Measurements from ENCODE around the gene SRMS.
A peak's percentile ranks its signal among the peaks of the same experiment; 100 is the strongest.
"Not testable (repeated sequence)": the region's sequence is repeated elsewhere in the genome, so short reads cannot be mapped to it uniquely, and the experiment has no call there.

Gene SRMS

DNA sequence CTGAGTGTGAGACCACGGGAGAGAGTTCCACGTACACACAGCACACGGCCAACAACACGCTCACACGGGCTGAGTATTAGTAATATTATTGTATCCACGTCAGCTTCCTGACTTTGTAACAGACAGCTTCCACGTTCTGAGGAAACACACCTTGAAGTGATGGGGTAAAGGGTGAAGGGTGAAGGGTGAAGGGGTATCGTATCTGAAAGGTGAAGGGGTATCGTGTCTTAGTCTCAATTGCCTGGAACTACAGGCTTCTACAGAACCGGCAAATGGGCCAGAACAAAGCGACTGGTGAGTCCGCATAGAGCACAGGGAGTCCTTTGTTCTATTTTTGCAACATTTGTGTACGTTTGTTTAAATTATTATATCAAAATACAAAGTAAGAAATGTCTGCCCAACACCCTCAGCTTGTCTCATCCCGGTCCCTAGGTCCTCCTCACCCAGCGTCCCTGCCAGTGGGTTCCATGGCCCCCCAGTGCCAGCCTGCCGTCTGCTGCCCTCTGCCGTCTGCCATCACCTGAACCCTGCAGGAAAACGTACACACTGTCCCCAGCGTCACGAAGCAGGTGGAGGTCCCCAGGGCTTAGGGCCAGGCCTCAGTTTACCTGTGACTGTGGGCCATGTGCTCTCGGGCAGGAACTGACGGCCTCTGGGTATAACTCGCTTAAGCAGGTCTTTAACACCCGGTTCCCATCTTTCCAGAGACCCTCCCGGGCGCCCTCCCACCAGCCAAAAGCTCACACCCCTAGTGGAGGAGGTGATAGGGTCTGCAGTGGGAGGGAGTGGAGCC lies 30.9 kb upstream of the SRMS start:
- DNase-seq, result peak; percentile 29

DNA sequence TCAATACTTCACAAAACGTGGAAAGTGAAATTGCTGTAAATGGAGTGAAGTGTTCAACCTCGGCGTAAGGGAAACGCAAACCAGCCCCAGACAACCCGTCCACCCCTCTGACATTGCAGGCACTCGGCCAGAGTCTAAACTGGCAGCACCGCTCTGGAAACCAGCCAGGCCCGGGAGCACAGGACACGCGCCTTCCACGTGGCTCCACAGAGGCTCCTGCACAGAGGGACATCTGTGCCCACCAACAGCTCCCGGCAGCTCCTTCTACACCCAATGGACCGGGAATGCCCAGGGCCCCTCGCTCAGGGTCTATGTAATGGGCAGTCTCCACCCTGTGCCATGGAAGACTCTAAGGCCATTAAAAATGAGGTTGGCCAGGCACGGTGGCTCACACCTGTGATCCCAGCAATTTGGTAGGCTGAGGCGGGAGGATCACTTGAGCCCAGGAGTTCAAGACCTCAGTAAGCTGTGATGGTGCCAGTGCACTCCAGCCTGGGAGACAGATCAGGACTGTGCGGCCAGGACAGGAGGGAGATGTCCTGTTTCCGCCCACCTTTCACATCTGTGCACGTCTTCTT lies 29.9 kb upstream of the SRMS start:
- no peak for DNase-seq

- DNase-seq, result no peak
Measured at GRCh38 chr20:63576311-63576710, 28.8 kb upstream of the SRMS start.

- no peak for DNase-seq
Measured at GRCh38 chr20:63574829-63575743, 27.5 kb upstream of the SRMS start.

DNA sequence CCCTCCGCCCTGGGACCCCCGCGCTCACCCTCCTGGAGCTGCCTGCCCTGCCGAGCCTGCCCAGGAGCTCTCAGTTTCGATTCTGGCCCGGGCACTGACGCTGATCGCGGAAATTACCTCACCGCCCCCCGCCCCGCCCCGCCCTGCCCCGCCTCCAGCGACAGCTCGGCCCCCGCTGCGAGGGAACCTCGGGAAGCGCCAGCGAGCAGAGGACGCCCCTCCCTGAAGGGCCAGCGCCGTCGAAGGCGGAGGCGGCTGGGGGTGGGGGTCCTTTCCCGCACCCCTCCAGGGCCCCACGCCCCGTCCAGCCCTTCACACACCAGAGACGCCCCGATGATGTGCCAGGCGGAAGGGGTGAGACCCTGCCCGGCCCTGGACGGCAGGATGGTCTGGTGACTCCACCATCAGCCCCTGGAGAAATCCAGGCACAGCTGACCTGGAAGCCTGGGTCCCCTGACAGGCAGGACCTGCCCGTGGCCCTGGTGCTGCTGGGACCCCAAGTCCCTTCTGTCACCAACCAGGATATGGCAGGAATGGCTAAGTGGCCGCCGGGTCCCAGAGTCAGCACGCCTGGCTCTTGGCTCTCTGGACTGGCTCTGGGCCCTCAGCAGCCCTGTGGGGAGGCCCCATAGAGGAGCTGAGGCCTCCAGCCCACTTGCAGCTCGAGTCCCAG lies 26.7 kb upstream of the SRMS start, which contains the start of gene HELZ2:
HELZ2 (minus strand) TSS at position 84 of the 673 bp plus-strand sequence. CDS start 1,854 bp downstream, outside the sequence.
- DNase-seq, result no peak

DNA sequence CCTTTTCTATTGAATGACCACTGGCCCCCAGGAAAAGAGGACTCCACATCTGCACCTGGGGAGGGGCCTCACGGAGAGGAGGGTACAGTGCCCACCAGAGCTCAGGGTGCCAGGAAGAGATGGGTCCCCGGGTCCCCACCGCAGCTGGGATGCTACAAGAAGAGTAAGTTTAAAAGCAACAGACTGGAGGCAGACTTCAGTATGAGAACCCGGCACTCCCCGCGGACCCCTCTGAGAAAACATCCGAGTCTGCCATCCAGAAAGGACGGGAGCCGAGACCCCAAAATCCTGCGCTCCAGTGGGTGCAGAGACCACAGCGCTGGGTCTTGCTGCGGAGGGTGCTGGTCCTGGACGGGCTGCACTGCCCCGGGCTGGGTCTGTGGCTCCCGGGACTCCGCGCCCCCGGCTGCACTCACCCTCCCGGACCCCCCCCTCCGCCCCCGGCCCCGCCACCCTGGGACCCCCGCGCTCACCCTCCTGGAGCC lies 26.1 kb upstream of the SRMS start:
- no peak for DNase-seq

GRCh38 chr20:63572788-63573646 lies 25.5 kb upstream of the SRMS start:
- no peak for DNase-seq

DNA sequence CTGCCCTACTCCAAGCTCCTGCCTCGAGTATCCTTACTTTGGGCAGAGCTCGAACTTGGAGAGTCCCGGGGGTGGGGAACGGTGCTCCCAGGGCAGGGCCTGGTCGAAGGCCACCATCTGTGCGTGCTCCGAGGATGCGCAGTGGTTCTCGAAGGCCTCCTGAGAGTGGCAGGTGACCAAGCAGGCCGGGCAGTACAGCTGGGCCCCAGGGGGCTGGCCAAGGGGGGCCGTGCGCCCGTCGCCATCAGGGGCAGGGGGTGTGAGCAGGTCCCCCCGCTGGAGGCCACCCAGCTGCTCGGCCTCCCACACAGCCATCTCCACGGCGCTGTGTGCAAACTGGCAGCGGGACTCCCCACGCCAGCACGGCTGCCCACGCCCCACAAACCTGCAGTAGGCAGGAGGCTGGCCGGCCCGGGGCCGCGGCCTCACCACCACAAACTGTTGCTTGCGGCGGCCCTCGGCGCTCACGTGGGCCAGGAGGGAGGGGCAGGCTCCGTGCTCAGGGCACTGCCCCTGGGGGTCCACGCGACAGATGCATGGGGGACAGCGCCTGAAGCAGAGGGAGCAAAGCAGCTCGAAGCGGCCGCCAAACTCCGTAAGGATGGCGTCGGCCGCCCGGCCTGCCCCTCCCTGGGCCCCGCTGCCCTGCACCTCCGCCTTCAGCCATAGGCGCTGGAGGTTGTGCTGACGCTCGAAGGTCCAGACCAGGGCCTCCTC lies 24.7 kb upstream of the SRMS start:
- DNase-seq, result no peak

- not testable (repeated sequence) for DNase-seq
Measured at GRCh38 chr20:63571087-63571478, 23.5 kb upstream of the SRMS start.

DNA sequence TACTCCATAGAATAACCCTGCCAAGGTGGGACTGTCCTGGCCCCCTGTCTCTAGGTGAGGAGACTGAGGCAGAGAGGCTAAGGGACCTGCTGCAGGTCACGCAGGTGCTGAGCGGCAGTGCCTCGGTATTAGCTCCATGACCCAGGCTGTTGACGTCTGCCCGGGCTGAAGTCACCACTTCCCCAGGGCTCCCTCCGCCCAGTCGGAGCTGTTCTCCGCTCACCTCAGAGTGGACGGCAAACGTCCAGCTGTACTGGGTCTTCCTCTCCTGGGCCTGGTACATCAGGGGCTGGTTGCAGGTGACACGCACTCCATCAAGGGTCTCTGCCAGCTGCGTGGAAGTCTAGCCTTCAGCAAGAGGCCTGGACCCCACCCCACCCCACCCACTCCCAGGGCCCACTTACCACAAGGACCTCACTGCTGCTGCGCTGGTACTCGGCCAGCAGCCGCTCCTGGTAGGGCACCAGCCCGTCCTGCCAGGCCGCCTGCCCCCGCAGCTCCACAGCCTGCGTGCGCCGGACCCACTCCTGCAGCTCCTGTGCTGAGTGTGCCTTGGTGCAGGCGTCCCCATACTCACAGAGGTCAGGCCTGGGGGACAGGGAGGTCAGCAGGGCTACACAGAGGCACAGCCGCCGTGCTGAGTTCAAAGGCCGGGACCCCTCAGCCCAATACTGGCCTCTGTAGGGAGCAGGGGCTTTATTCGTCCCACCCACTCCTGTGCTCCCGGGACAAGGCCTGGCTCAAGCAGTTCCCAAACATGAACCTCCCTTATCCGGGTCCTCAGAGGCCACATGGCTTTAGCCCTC lies 22.9 kb upstream of the SRMS start:
- DNase-seq, result no peak

DNA sequence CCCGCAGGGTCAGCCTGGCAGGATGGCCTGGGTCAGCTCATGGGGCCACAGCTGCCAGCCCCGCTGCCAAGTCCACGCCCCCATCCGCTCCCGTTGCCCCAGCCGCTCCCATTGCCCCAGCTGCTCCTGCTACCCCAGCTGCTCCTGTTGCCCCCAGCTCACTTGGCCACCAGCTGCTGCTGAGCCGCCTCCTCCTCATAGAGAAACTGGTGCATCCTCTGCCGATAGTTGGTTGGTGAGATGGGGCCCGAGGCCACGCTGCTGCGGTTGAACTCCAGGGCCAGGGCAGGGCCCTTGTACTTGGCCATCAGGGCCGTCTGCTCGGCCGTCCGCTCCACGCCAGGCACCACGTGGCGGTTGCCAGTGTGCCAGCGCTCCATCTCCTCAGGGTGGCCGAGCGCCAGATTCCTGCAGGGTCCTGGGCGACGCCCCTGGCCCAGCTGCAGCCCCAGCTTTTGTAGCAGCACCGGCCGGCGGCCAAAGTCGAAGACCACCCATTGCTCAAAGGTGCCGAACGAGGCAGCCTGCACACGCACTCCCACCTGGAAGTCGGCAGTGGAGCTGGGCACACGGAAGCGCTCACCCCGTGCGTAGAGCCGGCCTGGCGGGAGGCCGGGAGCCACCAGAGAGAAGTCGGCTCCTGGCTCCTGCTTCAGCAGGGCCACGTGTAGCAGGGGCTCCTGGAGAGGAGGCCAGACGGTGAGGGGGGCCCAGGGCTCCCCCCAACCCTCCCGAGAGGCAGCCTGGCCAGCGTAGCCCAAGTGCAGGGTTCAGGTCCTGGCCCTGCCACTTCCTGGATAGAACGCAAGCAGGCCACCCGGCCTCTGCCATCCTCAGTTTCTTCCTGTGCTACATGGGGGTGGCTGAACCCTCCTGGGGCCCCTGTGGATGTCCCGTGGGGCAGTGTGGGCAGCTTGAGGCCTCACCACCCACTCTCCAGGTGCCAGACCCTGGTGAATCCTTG lies 21.7 kb upstream of the SRMS start:
- DNase-seq, result peak; percentile 76

GRCh38 chr20:63568170-63568981 lies 20.8 kb upstream of the SRMS start:
- DNase-seq, result no peak

GRCh38 chr20:63567386-63568169 lies 20.0 kb upstream of the SRMS start:
- DNase-seq, result no peak

DNA sequence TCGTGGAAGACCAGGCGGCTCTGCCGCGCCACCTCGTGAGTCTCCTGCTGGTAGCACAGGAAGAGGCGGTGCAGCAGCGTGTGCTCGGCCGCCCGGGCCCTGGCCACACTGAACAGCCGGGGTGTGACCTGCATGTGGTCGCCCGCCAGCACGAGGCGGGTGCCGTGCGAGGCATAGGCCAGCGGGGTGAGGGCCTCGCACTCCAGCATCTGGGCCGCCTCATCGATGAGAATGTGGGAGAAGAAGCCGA lies 19.5 kb upstream of the SRMS start:
- no peak for DNase-seq

DNA sequence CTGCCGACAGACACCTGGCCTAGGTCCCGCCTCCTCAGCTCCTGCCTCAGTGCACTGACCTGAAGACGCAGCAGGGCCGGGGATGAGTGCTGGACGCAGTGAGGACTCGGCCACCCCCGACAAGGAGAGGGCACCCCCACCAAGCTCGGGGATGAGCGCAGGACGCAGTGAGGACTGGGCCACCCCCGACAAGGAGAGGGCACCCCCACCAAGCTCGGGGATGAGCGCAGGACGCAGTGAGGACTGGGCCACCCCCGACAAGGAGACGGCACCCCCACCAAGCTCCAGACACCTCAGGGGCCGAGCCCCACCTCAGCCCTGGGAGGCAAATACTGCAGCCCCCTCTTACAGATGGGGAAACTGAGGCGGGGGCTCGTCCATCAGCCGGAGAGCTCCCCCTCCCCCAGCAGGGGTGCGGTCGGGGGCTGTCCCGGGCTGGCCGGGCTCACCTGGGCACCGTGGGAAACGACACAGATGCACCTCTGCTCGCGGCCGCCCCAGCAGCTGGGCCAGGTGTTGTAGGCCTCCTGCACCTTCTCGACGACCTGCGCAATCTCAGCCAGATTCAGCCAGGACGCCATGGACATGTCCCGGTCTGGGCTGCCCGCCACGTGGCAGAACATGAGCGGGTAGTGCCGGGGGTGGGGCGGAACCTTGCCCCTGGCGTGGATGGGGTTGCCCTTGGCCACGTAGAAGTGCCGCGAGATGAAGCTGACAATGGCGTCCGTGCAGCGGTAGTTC lies 19.0 kb upstream of the SRMS start:
- no peak for DNase-seq

DNA sequence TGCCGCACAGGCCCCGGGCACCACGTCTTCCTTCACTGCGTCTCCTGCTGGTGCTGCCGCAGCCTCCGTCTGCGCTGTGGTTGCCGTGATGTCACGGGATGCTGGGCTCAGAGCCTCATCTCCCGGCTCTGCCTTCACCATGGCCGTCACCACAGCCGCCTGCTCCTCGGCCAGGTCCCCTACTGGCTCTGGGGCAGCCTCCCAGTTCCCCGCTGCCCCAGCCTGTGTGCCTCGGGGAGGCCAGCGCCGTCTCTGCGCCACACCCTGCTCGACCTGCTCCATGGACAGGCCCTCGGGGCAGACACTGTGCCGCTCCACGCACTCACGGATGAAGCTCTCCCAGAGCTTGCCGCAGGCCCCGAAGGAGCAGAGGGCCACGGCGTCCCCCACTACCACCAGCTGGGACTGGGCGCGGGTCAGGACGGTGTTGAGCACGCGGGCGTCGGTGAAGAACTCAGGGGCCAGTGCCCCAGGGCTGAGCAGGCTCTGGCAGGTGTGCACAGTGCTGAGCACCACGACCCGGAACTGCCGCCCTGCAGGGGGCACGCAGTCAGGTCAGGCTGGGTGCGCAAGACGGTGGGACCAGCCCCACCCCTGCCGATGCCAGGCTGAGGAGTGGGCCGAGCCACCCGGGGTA lies 18.3 kb upstream of the SRMS start:
- no peak for DNase-seq
